ENCODE measurements around the gene ARHGAP6.

DNA sequence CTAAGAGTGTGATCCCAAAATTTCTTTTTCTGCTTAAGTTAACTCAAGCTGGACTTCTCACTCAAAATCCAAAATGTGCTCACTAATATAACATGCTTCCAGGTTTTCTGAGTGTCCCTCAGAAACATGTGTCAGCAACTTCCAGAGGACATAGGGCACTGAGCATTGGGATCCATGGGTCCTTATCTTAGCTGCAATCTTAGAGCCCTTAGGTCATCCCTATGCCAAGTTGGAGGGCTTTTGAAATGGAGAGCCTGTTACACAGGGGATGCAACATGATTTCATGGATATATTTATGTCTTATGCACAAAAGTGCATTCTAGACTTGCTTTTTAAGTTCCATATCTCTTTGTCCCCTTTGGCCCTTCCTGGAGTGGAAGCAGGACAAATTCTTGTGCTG is 566.3 kb downstream of the ARHGAP6 start:
- TF ChIP-seq, protein P1, sequence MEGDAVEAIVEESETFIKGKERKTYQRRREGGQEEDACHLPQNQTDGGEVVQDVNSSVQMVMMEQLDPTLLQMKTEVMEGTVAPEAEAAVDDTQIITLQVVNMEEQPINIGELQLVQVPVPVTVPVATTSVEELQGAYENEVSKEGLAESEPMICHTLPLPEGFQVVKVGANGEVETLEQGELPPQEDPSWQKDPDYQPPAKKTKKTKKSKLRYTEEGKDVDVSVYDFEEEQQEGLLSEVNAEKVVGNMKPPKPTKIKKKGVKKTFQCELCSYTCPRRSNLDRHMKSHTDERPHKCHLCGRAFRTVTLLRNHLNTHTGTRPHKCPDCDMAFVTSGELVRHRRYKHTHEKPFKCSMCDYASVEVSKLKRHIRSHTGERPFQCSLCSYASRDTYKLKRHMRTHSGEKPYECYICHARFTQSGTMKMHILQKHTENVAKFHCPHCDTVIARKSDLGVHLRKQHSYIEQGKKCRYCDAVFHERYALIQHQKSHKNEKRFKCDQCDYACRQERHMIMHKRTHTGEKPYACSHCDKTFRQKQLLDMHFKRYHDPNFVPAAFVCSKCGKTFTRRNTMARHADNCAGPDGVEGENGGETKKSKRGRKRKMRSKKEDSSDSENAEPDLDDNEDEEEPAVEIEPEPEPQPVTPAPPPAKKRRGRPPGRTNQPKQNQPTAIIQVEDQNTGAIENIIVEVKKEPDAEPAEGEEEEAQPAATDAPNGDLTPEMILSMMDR (IDR thresholded peaks at IDR 0.05) = no peak
- no peak for TF ChIP-seq POLR2A (IDR thresholded peaks at IDR 0.05)

Measured in Peyer's patch (tissue), 4 donors.